Tibial nerve (tissue), 4 donors: ENCODE data around the gene BEX4.
"Not testable (repeated sequence)": the region's sequence is repeated elsewhere in the genome, so short reads cannot be mapped to it uniquely, and the experiment has no call there.

ENCODE experiments used
- CTCF ChIP-seq, 5 experiments: fragments of 200-600 bp in 3 of 5; fragments of 450-650 bp in 2 of 5; sonication (generic) in 3 of 5; IDR thresholded peaks; one replicate each; pipeline ENCODE4 v1.5.1; 2016 to 2019; ENCODE audit warnings: antibody characterized with exemption in 5 of 5, mild to moderate bottlenecking in 3 of 5, moderate library complexity in 2 of 5
- EP300 ChIP-seq, 2 donors: sonication (generic); formaldehyde crosslinking; IDR thresholded peaks; one replicate each; pipeline ENCODE4 v1.6.1; 2017; ENCODE audit warnings: antibody characterized with exemption in 2 of 2, mild to moderate bottlenecking in 1 of 2

GRCh38 chrX:103225918-103226317 is 11.0 kb downstream of the BEX4 start:
- TF ChIP-seq EP300, CTCF (IDR thresholded peaks at IDR 0.05): not testable (repeated sequence)
